Stimulated activated CD8-positive, alpha-beta memory T cell treated with anti-CD3 and anti-CD28 coated beads, Interleukin-12 subunit alpha, Interleukin-12 subunit beta, amount 100 ng/mL, for 24 hours (primary cell): ENCODE measurements around the gene GGTLC1.
A peak's percentile ranks its signal among the peaks of the same experiment; 100 is the strongest.
"Not testable (repeated sequence)": the region's sequence is repeated elsewhere in the genome, so short reads cannot be mapped to it uniquely, and the experiment has no call there.

Source experiments
- DNase-seq: peaks from one replicate; pipeline ENCODE4 v3.0.0-alpha.2; 2020; ENCODE audit errors: extremely low read depth

GGTLC1 gene

GRCh38 chr20:23988561-23988960 is at the start of gene GGTLC1:
Gene GGTLC1 (minus strand): TSS chr20:23988779. CDS start chr20:23986611, 2,168 bp downstream.
- no peak for DNase-seq

- no peak for DNase-seq
Measured at GRCh38 chr20:24034820-24035219, 46.2 kb upstream of the GGTLC1 start.

GRCh38 chr20:24033565-24033964 is 45.0 kb upstream of the GGTLC1 start:
- DNase-seq = no peak

GRCh38 chr20:24033151-24033550 is 44.6 kb upstream of the GGTLC1 start:
- DNase-seq = no peak

- DNase-seq = no peak
Measured at GRCh38 chr20:24032400-24032898, 43.9 kb upstream of the GGTLC1 start.

GRCh38 chr20:24027229-24027628 is 38.6 kb upstream of the GGTLC1 start:
- peak; percentile 38 for DNase-seq

- DNase-seq = no peak
Measured at GRCh38 chr20:24022621-24023180, 34.1 kb upstream of the GGTLC1 start.

- no peak for DNase-seq
Measured at GRCh38 chr20:24018796-24019195, 30.2 kb upstream of the GGTLC1 start.

GRCh38 chr20:24017458-24017755 is 28.8 kb upstream of the GGTLC1 start:
- no peak for DNase-seq

- no peak for DNase-seq
Measured at GRCh38 chr20:24016607-24017457, 28.3 kb upstream of the GGTLC1 start.

GRCh38 chr20:24013953-24014352 is 25.4 kb upstream of the GGTLC1 start:
- no peak for DNase-seq

- no peak for DNase-seq
Measured at GRCh38 chr20:24011282-24011681, 22.7 kb upstream of the GGTLC1 start.

GRCh38 chr20:24007758-24008157 is 19.2 kb upstream of the GGTLC1 start:
- DNase-seq = no peak

- no peak for DNase-seq
Measured at GRCh38 chr20:24007073-24007595, 18.6 kb upstream of the GGTLC1 start.

GRCh38 chr20:24006626-24007025 is 18.0 kb upstream of the GGTLC1 start:
- no peak for DNase-seq

GRCh38 chr20:24004471-24004870 is 15.9 kb upstream of the GGTLC1 start:
- no peak for DNase-seq

- no peak for DNase-seq
Measured at GRCh38 chr20:24002896-24003295, 14.3 kb upstream of the GGTLC1 start.

- DNase-seq = no peak
Measured at GRCh38 chr20:24001712-24002405, 13.3 kb upstream of the GGTLC1 start.

GRCh38 chr20:23998844-23999243 is 10.3 kb upstream of the GGTLC1 start:
- no peak for DNase-seq

- DNase-seq = no peak
Measured at GRCh38 chr20:23998392-23998791, 9.8 kb upstream of the GGTLC1 start.

- peak; percentile 15 for DNase-seq
Measured at GRCh38 chr20:23995905-23996666, 7.5 kb upstream of the GGTLC1 start.

GRCh38 chr20:23995291-23995690 is 6.7 kb upstream of the GGTLC1 start:
- not testable (repeated sequence) for DNase-seq
